Endothelial cell of umbilical vein (primary cell): ENCODE measurements around the gene SUGCT. TPM values are rescaled to one million over a fixed set of nuclear protein-coding genes. Genes with fewer than 3 reads are reported as not detected.

Experiments
- BruUV-seq: library from RNA; stranded (reverse); fragments of 400-500 nt; replicated peaks from 2 replicates; lab custom pipeline; 2021; lab: Mats Ljungman, UMichigan
- CTCF ChIA-PET: fragments of 300-600, 350-600 bp; sonication (Branson Sonifier 250); formaldehyde crosslinking; loops from one replicate; lab custom pipeline; 2021; ENCODE audit warnings: antibody characterized with exemption, inconsistent platforms; lab: Charles Lee
- POLR2A ChIA-PET: fragments of 300-600, 350-600 bp; sonication (Branson Sonifier 250); formaldehyde crosslinking; loops from one replicate; lab custom pipeline; 2021; ENCODE audit warnings: antibody characterized with exemption, inconsistent platforms; lab: Charles Lee
- DNase-seq: peaks from one replicate; pipeline ENCODE4 v3.0.0-alpha.2; 2011; ENCODE audit warnings: low read depth, low spot score
- FAIRE-seq: peaks from 2 replicates; lab custom pipeline; 2011; peaks lifted over from hg19 to GRCh38; lab: Jason Lieb, UNC
- H2AFZ ChIP-seq: 2 replicates; pipeline ENCODE4 v1.6.0; 2012; ENCODE audit warnings: low read depth, low read length, control low read depth, inconsistent platforms
- H3K27ac ChIP-seq: 2 replicates; pipeline ENCODE4 v1.5.1; 2011; ENCODE audit warnings: low read depth, mild to moderate bottlenecking, control low read depth, low read length, moderate library complexity; ENCODE audit not compliant: insufficient read depth
- H3K27me3 ChIP-seq, 2 experiments: 2 replicates each; pipeline versions ENCODE4 v1.6.0 to v1.6.1; 2011; ENCODE audit warnings: low read length in 2 of 2, mixed read lengths in 1 of 2; ENCODE audit not compliant: control insufficient read depth in 2 of 2, insufficient read depth in 2 of 2
- H3K36me3 ChIP-seq, 2 experiments: 2 replicates in 1 of 2; 3 replicates in 1 of 2; pipeline ENCODE4 v1.5.1; 2011; ENCODE audit warnings: low read length in 2 of 2, mild to moderate bottlenecking in 1 of 2, moderate library complexity in 1 of 2; ENCODE audit not compliant: control insufficient read depth in 2 of 2, insufficient read depth in 2 of 2; ENCODE audit errors: extremely low read depth in 1 of 2
- H3K4me1 ChIP-seq: 3 replicates; pipeline ENCODE4 v1.5.1; 2011; ENCODE audit warnings: mild to moderate bottlenecking, low read length; ENCODE audit not compliant: control insufficient read depth, insufficient read depth; ENCODE audit errors: extremely low read depth
- H3K4me2 ChIP-seq: 2 replicates; pipeline ENCODE4 v1.6.1; 2011; ENCODE audit warnings: low read length, control low read depth, mixed read lengths; ENCODE audit not compliant: insufficient read depth
- H3K4me3 ChIP-seq, 3 experiments: fragments of 200-600 bp in 1 of 3; sonication (generic), shearing (Covaris generic) in 1 of 3; replicated peaks in 1 of 3; 2 replicates each; pipeline ENCODE4 v1.5.1; 2011 to 2016; ENCODE audit warnings: control low read depth in 3 of 3, low read length in 3 of 3, mild to moderate bottlenecking in 2 of 3, inconsistent platforms in 1 of 3, low read depth in 1 of 3, moderate library complexity in 1 of 3; ENCODE audit not compliant: insufficient read depth in 1 of 3
- H3K79me2 ChIP-seq: 2 replicates; pipeline ENCODE4 v1.6.0; 2012; ENCODE audit warnings: low read length, inconsistent platforms; ENCODE audit not compliant: control insufficient read depth, insufficient read depth
- H3K9ac ChIP-seq: replicated peaks from 2 replicates; pipeline ENCODE3; 2011; ENCODE audit warnings: low read length, control low read depth; ENCODE audit not compliant: insufficient read depth; ENCODE audit errors: extremely low read depth
- H3K9me1 ChIP-seq: replicated peaks from 3 replicates; pipeline ENCODE4 v1.6.0; 2011; ENCODE audit warnings: mild to moderate bottlenecking, low read length; ENCODE audit not compliant: control insufficient read depth, insufficient read depth; ENCODE audit errors: extremely low read depth
- H3K9me3 ChIP-seq: replicated peaks from 2 replicates; pipeline ENCODE4 v1.5.1; 2012; ENCODE audit warnings: low read length, inconsistent platforms; ENCODE audit not compliant: control insufficient read depth, insufficient read depth
- H4K20me1 ChIP-seq: replicated peaks from 2 replicates; pipeline ENCODE3; 2011; ENCODE audit warnings: mild to moderate bottlenecking, low read length; ENCODE audit not compliant: control insufficient read depth, insufficient read depth; ENCODE audit errors: extremely low read depth
- EZH2 ChIP-seq: IDR thresholded peaks from 2 replicates; pipeline ENCODE4 v1.6.1; 2012; ENCODE audit warnings: borderline replicate concordance, low read depth, mild to moderate bottlenecking, moderate library complexity, low read length, inconsistent platforms; ENCODE audit not compliant: severe bottlenecking
- FOS ChIP-seq: IDR thresholded peaks from 2 replicates; pipeline ENCODE4 v1.6.1; 2011; ENCODE audit warnings: mild to moderate bottlenecking, low read length, moderate library complexity, borderline replicate concordance; ENCODE audit not compliant: insufficient read depth
- GATA2 ChIP-seq: IDR thresholded peaks from 2 replicates; pipeline ENCODE4 v1.7.0; 2011; ENCODE audit warnings: low read depth, mild to moderate bottlenecking, moderate library complexity, mixed read lengths, low read length; ENCODE audit not compliant: insufficient read length, insufficient read depth
- JUN ChIP-seq: IDR thresholded peaks from 2 replicates; pipeline ENCODE4 v1.6.1; 2011; ENCODE audit warnings: borderline replicate concordance, low read depth; ENCODE audit not compliant: insufficient read length, insufficient read depth
- MAX ChIP-seq: IDR thresholded peaks from 2 replicates; pipeline ENCODE4 v1.6.1; 2011; ENCODE audit not compliant: insufficient read depth, insufficient read length
- MYC ChIP-seq: IDR thresholded peaks from one replicate; pipeline ENCODE4 v1.6.1; 2011; ENCODE audit warnings: mild to moderate bottlenecking, low read depth, low read length
- POLR2A ChIP-seq: IDR thresholded peaks from 2 replicates; pipeline ENCODE4 v1.6.1; 2012; ENCODE audit warnings: low read depth, mild to moderate bottlenecking, control low read depth, low read length
- POLR2AphosphoS5 ChIP-seq: IDR thresholded peaks from 2 replicates; pipeline ENCODE4 v1.6.1; 2012; ENCODE audit warnings: low read depth, mild to moderate bottlenecking, control low read depth, low read length, moderate library complexity; ENCODE audit not compliant: insufficient read depth
- dilution Hi-C: fragments of 300-500 bp; cut with MboI; formaldehyde crosslinking; loops from one replicate; pipeline ENCODE4 v1.15.0; 2019; ENCODE audit warnings: low sequenced_read_pairs; ENCODE audit not compliant: extremely low pct_ligation_motif_present
- intact Hi-C: fragments of 100-400 bp; cut with micrococcal nuclease; formaldehyde crosslinking; loops from one replicate; pipeline ENCODE4 v1.10.0; 2022
- polyA plus RNA-seq, 4 experiments: library from polyadenylated mRNA; depleted of rRNA in 3 of 4; stranded (reverse) in 3 of 4; unstranded in 1 of 4; fragments of >200 nt; gene quantifications; 2 replicates each; pipeline versions ENCODE4 v1.2.1 to v1.2.3, GENCODE V29; 2011 to 2012; ENCODE audit warnings: missing spikeins in 1 of 4
- total RNA-seq: library from RNA; stranded (reverse); gene quantifications from 2 replicates; pipeline ENCODE4 v1.2.3, GENCODE V29; 2021
- TF ChIP-seq, protein P1 (sequence below), 2 donors: IDR thresholded peaks; 1 replicate in 1 of 2; 2 replicates in 1 of 2; pipeline ENCODE4 v1.5.1; 2011; ENCODE audit warnings: low read length in 2 of 2, mild to moderate bottlenecking in 2 of 2, moderate library complexity in 2 of 2, control low read depth in 1 of 2, inconsistent platforms in 1 of 2, low read depth in 1 of 2; ENCODE audit not compliant: insufficient read depth in 1 of 2; ENCODE audit errors: extremely low read depth in 1 of 2

SUGCT gene
- total and polyA plus RNA-seq, 2 donors (not counting 3 experiments of a cell fraction or from before 2014, with no cell fraction given): 1.2 to 1.4 TPM

DNA sequence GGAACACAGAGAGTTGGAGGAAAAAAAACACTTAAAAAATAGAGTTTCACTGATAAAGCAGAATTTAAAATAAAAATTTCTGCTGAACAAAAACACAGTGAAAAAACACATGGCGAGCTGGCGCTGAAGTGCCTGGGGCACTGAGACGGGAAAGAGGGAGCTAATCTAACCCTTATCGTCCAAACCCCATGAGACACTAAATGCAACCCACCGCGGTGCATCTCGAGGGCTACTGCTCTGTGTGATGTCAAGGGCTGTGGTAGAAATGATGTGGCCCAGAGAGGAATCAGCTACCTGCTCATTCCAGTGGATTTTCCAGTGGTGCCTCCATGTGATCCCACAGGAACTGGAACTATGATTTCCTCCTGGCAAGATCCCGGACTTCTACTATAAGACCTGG, 499.3 kb downstream of the SUGCT start:
- Histone ChIP-seq H3K27me3 (no peaks in the 10 kb centered on the region), H3K4me3 (no peak overlapping the region), H3K9me3 (no peaks in the 10 kb centered on the region), H3K79me2 (no peaks in the 10 kb centered on the region), H2AFZ (no peak overlapping the region), H3K36me3 (no peaks in the 10 kb centered on the region), H3K9ac (no peak overlapping the region), H4K20me1 (no peaks in the 10 kb centered on the region), H3K27ac (no peak overlapping the region), H3K4me2 (no peak overlapping the region), H3K4me1 (no peaks in the 10 kb centered on the region), H3K9me1 (no peaks in the 10 kb centered on the region)
- FAIRE-seq: no peak
- dilution Hi-C loops (no loop called here), intact Hi-C loops (no loop called here)
- CTCF ChIA-PET: interaction anchor here (1.2 kb wide), 1 partner anchor 13 kb away, joined by 3 read pairs; no protein-coding TSS in a partner anchor
- TF ChIP-seq GATA2 (no peak), POLR2A (no peak), JUN (no peak), EZH2 (no peak), MAX (no peak), MYC (no peak), FOS (no peak), POLR2AphosphoS5 (no peak)
- BruUV-seq: no TSS peak
- POLR2A ChIA-PET: no interaction called here
- DNase-seq: no peak

DNA sequence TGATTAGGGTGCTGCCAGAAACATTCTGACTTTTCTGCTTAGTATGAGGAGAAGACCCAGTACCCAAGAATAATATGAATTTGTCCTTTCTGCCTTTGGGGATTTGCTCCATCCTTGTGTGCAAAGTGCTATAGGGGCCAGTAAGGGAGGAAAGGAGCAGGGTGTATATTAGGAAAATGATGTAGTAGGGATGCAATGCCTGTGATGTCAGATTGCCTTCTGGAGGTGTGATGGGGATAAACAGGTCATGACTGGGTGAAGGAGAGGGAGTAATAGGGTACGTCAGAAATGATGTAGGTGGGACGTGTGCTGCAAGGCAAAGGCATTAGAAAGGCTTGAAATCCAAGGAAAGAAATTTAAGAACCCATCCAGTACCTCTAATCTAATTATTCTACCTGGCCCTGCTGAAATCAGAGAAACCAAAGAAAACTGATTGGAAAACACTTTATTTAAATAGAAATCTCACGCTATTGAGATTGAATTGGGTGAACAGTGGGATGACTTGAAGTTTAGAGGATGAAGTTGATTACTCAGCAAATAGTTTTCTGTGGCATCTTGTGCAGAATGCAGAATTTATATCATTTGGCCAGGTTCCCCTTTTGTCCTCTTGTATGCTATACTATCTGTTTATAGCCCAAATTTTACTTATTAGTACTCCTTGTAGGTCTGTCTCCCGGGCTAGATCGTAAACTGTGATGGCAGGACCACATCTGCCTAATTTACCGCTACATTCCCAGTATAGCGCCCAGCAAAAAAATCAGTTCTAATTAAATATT, 503.9 kb downstream of the SUGCT start:
- dilution Hi-C loops (no loop called here), intact Hi-C loops (no loop called here)
- FAIRE-seq (no peak), DNase-seq (no peak)
- Histone ChIP-seq H2AFZ (no peak overlapping the region), H3K36me3 (no peaks in the 10 kb centered on the region), H3K27me3 (no peaks in the 10 kb centered on the region), H3K4me1 (no peaks in the 10 kb centered on the region), H3K79me2 (no peaks in the 10 kb centered on the region), H3K9ac (no peak overlapping the region), H3K27ac (no peak overlapping the region), H3K9me1 (no peaks in the 10 kb centered on the region), H3K9me3 (no peaks in the 10 kb centered on the region), H3K4me3 (no peak overlapping the region), H4K20me1 (no peaks in the 10 kb centered on the region), H3K4me2 (no peak overlapping the region)
- TF ChIP-seq GATA2 (no peak), MYC (no peak), FOS (no peak), POLR2AphosphoS5 (no peak), EZH2 (no peak), POLR2A (no peak), JUN (no peak), MAX (no peak)
- TF ChIP-seq, protein P1, sequence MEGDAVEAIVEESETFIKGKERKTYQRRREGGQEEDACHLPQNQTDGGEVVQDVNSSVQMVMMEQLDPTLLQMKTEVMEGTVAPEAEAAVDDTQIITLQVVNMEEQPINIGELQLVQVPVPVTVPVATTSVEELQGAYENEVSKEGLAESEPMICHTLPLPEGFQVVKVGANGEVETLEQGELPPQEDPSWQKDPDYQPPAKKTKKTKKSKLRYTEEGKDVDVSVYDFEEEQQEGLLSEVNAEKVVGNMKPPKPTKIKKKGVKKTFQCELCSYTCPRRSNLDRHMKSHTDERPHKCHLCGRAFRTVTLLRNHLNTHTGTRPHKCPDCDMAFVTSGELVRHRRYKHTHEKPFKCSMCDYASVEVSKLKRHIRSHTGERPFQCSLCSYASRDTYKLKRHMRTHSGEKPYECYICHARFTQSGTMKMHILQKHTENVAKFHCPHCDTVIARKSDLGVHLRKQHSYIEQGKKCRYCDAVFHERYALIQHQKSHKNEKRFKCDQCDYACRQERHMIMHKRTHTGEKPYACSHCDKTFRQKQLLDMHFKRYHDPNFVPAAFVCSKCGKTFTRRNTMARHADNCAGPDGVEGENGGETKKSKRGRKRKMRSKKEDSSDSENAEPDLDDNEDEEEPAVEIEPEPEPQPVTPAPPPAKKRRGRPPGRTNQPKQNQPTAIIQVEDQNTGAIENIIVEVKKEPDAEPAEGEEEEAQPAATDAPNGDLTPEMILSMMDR (IDR thresholded peaks at IDR 0.05; ENCODE audit: extremely low read depth in 1 of 2, insufficient read depth in 1 of 2, low read depth in 1 of 2, low read length in 2 of 2): no peak
- CTCF ChIA-PET: no interaction called here
- POLR2A ChIA-PET: no interaction called here
- no TSS peak for BruUV-seq
